Measurements from ENCODE around the gene BRSK2.

The BRSK2 gene

GRCh38 chr11:1461826-1462697 is 72.3 kb downstream of the BRSK2 start:
- Histone ChIP-seq H3K4me1 (ENCODE audit: control insufficient read depth, insufficient read depth, low read length, poor library complexity, severe bottlenecking) (no peaks in the 10 kb centered on the region), H3K27ac (ENCODE audit: low read depth, low read length, severe bottlenecking) (no peak overlapping the region), H3K9me3 (ENCODE audit: control insufficient read depth, low read length) (no peaks in the 10 kb centered on the region), H3K36me3 (ENCODE audit: control insufficient read depth, insufficient read depth, low read length) (no peaks in the 10 kb centered on the region), H3K4me3 (ENCODE audit: extremely low read depth, insufficient read depth, low read length, poor library complexity, severe bottlenecking) (no peak overlapping the region)
- WGBS, 2 experiments (ENCODE audit: insufficient coverage in 2 of 2), result 91 to 93% methylated on average over 36 to 38 of the region's 46 CpGs

- Histone ChIP-seq H3K9me3 (ENCODE audit: control insufficient read depth, low read length) (no peaks in the 10 kb centered on the region), H3K4me1 (ENCODE audit: control insufficient read depth, insufficient read depth, low read length, poor library complexity, severe bottlenecking) (no peaks in the 10 kb centered on the region), H3K36me3 (ENCODE audit: control insufficient read depth, insufficient read depth, low read length) (no peaks in the 10 kb centered on the region), H3K27ac (ENCODE audit: low read depth, low read length, severe bottlenecking) (no peak overlapping the region), H3K4me3 (ENCODE audit: extremely low read depth, insufficient read depth, low read length, poor library complexity, severe bottlenecking) (no peak overlapping the region)
- WGBS, 2 experiments (ENCODE audit: insufficient coverage in 2 of 2), result 91 to 93% methylated on average over 12 to 13 of the region's 13 CpGs
Observed at GRCh38 chr11:1462698-1462975, 72.9 kb downstream of the BRSK2 start.

- whole genome bisulfite sequencing, 2 experiments (ENCODE audit: insufficient coverage in 2 of 2), result 96 to 98% methylated on average over 13 to 14 of the region's 16 CpGs
- H3K4me1 ChIP-seq (ENCODE audit: control insufficient read depth, insufficient read depth, low read length, poor library complexity, severe bottlenecking), result no peaks in the 10 kb centered on the region
- H3K27ac ChIP-seq (ENCODE audit: low read depth, low read length, severe bottlenecking), result no peak overlapping the region
- no peaks in the 10 kb centered on the region for H3K36me3 ChIP-seq (ENCODE audit: control insufficient read depth, insufficient read depth, low read length)
- H3K4me3 ChIP-seq (ENCODE audit: extremely low read depth, insufficient read depth, low read length, poor library complexity, severe bottlenecking), result no peak overlapping the region
- no peaks in the 10 kb centered on the region for H3K9me3 ChIP-seq (ENCODE audit: control insufficient read depth, low read length)
Observed at GRCh38 chr11:1463056-1463455, 73.3 kb downstream of the BRSK2 start.

GRCh38 chr11:1466784-1467183 is 77.0 kb downstream of the BRSK2 start:
- Histone ChIP-seq H3K27ac (ENCODE audit: low read depth, low read length, severe bottlenecking) (no peak overlapping the region), H3K9me3 (ENCODE audit: control insufficient read depth, low read length) (no peaks in the 10 kb centered on the region), H3K36me3 (ENCODE audit: control insufficient read depth, insufficient read depth, low read length) (no peaks in the 10 kb centered on the region), H3K4me1 (ENCODE audit: control insufficient read depth, insufficient read depth, low read length, poor library complexity, severe bottlenecking) (no peaks in the 10 kb centered on the region), H3K4me3 (ENCODE audit: extremely low read depth, insufficient read depth, low read length, poor library complexity, severe bottlenecking) (no peak overlapping the region)
- WGBS, 2 experiments (ENCODE audit: insufficient coverage in 2 of 2), result 86 to 95% methylated on average over 15 to 16 of the region's 16 CpGs

- no peak overlapping the region for H3K27ac ChIP-seq (ENCODE audit: low read depth, low read length, severe bottlenecking)
- H3K36me3 ChIP-seq (ENCODE audit: control insufficient read depth, insufficient read depth, low read length), result no peaks in the 10 kb centered on the region
- no peak overlapping the region for H3K4me3 ChIP-seq (ENCODE audit: extremely low read depth, insufficient read depth, low read length, poor library complexity, severe bottlenecking)
- no peaks in the 10 kb centered on the region for H3K9me3 ChIP-seq (ENCODE audit: control insufficient read depth, low read length)
- WGBS, 2 experiments (ENCODE audit: insufficient coverage in 2 of 2), result 91 to 93% methylated on average over 8 to 9 of the region's 9 CpGs
- H3K4me1 ChIP-seq (ENCODE audit: control insufficient read depth, insufficient read depth, low read length, poor library complexity, severe bottlenecking), result no peaks in the 10 kb centered on the region
Observed at GRCh38 chr11:1467270-1467669, 77.5 kb downstream of the BRSK2 start.

- Histone ChIP-seq H3K4me3 (ENCODE audit: extremely low read depth, insufficient read depth, low read length, poor library complexity, severe bottlenecking) (no peak overlapping the region), H3K9me3 (ENCODE audit: control insufficient read depth, low read length) (no peaks in the 10 kb centered on the region), H3K4me1 (ENCODE audit: control insufficient read depth, insufficient read depth, low read length, poor library complexity, severe bottlenecking) (no peaks in the 10 kb centered on the region), H3K36me3 (ENCODE audit: control insufficient read depth, insufficient read depth, low read length) (no peaks in the 10 kb centered on the region), H3K27ac (ENCODE audit: low read depth, low read length, severe bottlenecking) (no peak overlapping the region)
- 95 to 98% methylated on average over 11 to 18 of the region's 18 CpGs for WGBS, 2 experiments (ENCODE audit: insufficient coverage in 2 of 2)
Observed at GRCh38 chr11:1468002-1468401, 78.3 kb downstream of the BRSK2 start.

GRCh38 chr11:1468473-1469066 is 78.8 kb downstream of the BRSK2 start:
- Histone ChIP-seq H3K9me3 (ENCODE audit: control insufficient read depth, low read length) (no peaks in the 10 kb centered on the region), H3K36me3 (ENCODE audit: control insufficient read depth, insufficient read depth, low read length) (peaks cover 2% of the 10 kb centered on the region), H3K4me1 (ENCODE audit: control insufficient read depth, insufficient read depth, low read length, poor library complexity, severe bottlenecking) (no peaks in the 10 kb centered on the region), H3K27ac (ENCODE audit: low read depth, low read length, severe bottlenecking) (no peak overlapping the region), H3K4me3 (ENCODE audit: extremely low read depth, insufficient read depth, low read length, poor library complexity, severe bottlenecking) (no peak overlapping the region)
- 89 to 95% methylated on average over 16 to 18 of the region's 19 CpGs for WGBS, 2 experiments (ENCODE audit: insufficient coverage in 2 of 2)

- H3K4me3 ChIP-seq (ENCODE audit: extremely low read depth, insufficient read depth, low read length, poor library complexity, severe bottlenecking), result no peak overlapping the region
- no peak overlapping the region for H3K27ac ChIP-seq (ENCODE audit: low read depth, low read length, severe bottlenecking)
- H3K9me3 ChIP-seq (ENCODE audit: control insufficient read depth, low read length), result no peaks in the 10 kb centered on the region
- peaks cover 4% of the 10 kb centered on the region for H3K36me3 ChIP-seq (ENCODE audit: control insufficient read depth, insufficient read depth, low read length)
- WGBS, 2 experiments (ENCODE audit: insufficient coverage in 2 of 2), result 92 to 97% methylated on average over 14 of the region's 19 CpGs
- no peaks in the 10 kb centered on the region for H3K4me1 ChIP-seq (ENCODE audit: control insufficient read depth, insufficient read depth, low read length, poor library complexity, severe bottlenecking)
Observed at GRCh38 chr11:1469287-1469910, 79.7 kb downstream of the BRSK2 start.

- H3K27ac ChIP-seq (ENCODE audit: low read depth, low read length, severe bottlenecking), result no peak overlapping the region
- no peaks in the 10 kb centered on the region for H3K4me1 ChIP-seq (ENCODE audit: control insufficient read depth, insufficient read depth, low read length, poor library complexity, severe bottlenecking)
- no peak overlapping the region for H3K4me3 ChIP-seq (ENCODE audit: extremely low read depth, insufficient read depth, low read length, poor library complexity, severe bottlenecking)
- H3K36me3 ChIP-seq (ENCODE audit: control insufficient read depth, insufficient read depth, low read length), result peaks cover 11% of the 10 kb centered on the region
- 91 to 93% methylated on average over 32 to 35 of the region's 35 CpGs for WGBS, 2 experiments (ENCODE audit: insufficient coverage in 2 of 2)
- no peaks in the 10 kb centered on the region for H3K9me3 ChIP-seq (ENCODE audit: control insufficient read depth, low read length)
Observed at GRCh38 chr11:1469911-1470680, 80.4 kb downstream of the BRSK2 start.

GRCh38 chr11:1470681-1471611 is 81.2 kb downstream of the BRSK2 start:
- Histone ChIP-seq H3K4me3 (ENCODE audit: extremely low read depth, insufficient read depth, low read length, poor library complexity, severe bottlenecking) (no peak overlapping the region), H3K4me1 (ENCODE audit: control insufficient read depth, insufficient read depth, low read length, poor library complexity, severe bottlenecking) (no peaks in the 10 kb centered on the region), H3K36me3 (ENCODE audit: control insufficient read depth, insufficient read depth, low read length) (peaks cover 16% of the 10 kb centered on the region), H3K27ac (ENCODE audit: low read depth, low read length, severe bottlenecking) (no peak overlapping the region), H3K9me3 (ENCODE audit: control insufficient read depth, low read length) (no peaks in the 10 kb centered on the region)
- WGBS, 2 experiments (ENCODE audit: insufficient coverage in 2 of 2), result 92 to 94% methylated on average over 34 to 38 of the region's 40 CpGs

Measured in mesodermal cell (in vitro differentiated cells).